ENCODE data around the gene LRMDA. TPM values are rescaled to one million over a fixed set of nuclear protein-coding genes. Genes with fewer than 3 reads are reported as not detected.

The LRMDA gene
- total and polyA plus RNA-seq, 2 donors = 7.9 to 17.7 TPM

GRCh38 chr10:76017026-76017732, 585.8 kb downstream of the LRMDA start:
- 93% methylated on average over 14 of the region's 14 CpGs for WGBS
- Histone ChIP-seq H3K27ac (ENCODE audit: low read depth) (no peak overlapping the region), H3K4me1 (ENCODE audit: insufficient read depth) (no peaks in the 10 kb centered on the region), H3K4me3 (ENCODE audit: low read depth, low read length) (no peak overlapping the region), H3K36me3 (ENCODE audit: insufficient read depth) (no peaks in the 10 kb centered on the region)
- DNase-seq (ENCODE audit: extremely low spot score) = no peak

GRCh38 chr10:76017733-76018433, 586.5 kb downstream of the LRMDA start:
- no peak overlapping the region for H3K27ac ChIP-seq (ENCODE audit: low read depth)
- H3K4me3 ChIP-seq (ENCODE audit: low read depth, low read length) = no peak overlapping the region
- DNase-seq (ENCODE audit: extremely low spot score) = no peak
- no peaks in the 10 kb centered on the region for H3K36me3 ChIP-seq (ENCODE audit: insufficient read depth)
- H3K4me1 ChIP-seq (ENCODE audit: insufficient read depth) = no peaks in the 10 kb centered on the region
- WGBS = 53% methylated on average over 6 of the region's 6 CpGs

- no peaks in the 10 kb centered on the region for H3K4me1 ChIP-seq (ENCODE audit: insufficient read depth)
- no peak overlapping the region for H3K4me3 ChIP-seq (ENCODE audit: low read depth, low read length)
- H3K36me3 ChIP-seq (ENCODE audit: insufficient read depth) = no peaks in the 10 kb centered on the region
- no peak for DNase-seq (ENCODE audit: extremely low spot score)
- WGBS = over 99% methylated on average over 2 of the region's 2 CpGs
- no peak overlapping the region for H3K27ac ChIP-seq (ENCODE audit: low read depth)
Observed at GRCh38 chr10:76020630-76021029, 589.2 kb downstream of the LRMDA start.

- no peak overlapping the region for H3K27ac ChIP-seq (ENCODE audit: low read depth)
- DNase-seq (ENCODE audit: extremely low spot score) = no peak
- H3K36me3 ChIP-seq (ENCODE audit: insufficient read depth) = no peaks in the 10 kb centered on the region
- no peak overlapping the region for H3K4me3 ChIP-seq (ENCODE audit: low read depth, low read length)
- WGBS = 84% methylated on average over 1 of the region's 1 CpG
- H3K4me1 ChIP-seq (ENCODE audit: insufficient read depth) = no peaks in the 10 kb centered on the region
Observed at GRCh38 chr10:76021398-76021797, 590.0 kb downstream of the LRMDA start.

- WGBS = 84% methylated on average over 2 of the region's 2 CpGs
- no peaks in the 10 kb centered on the region for H3K36me3 ChIP-seq (ENCODE audit: insufficient read depth)
- H3K4me1 ChIP-seq (ENCODE audit: insufficient read depth) = no peaks in the 10 kb centered on the region
- no peak for DNase-seq (ENCODE audit: extremely low spot score)
- H3K27ac ChIP-seq (ENCODE audit: low read depth) = no peak overlapping the region
- no peak overlapping the region for H3K4me3 ChIP-seq (ENCODE audit: low read depth, low read length)
Observed at GRCh38 chr10:76022366-76022765, 590.9 kb downstream of the LRMDA start.

- DNase-seq (ENCODE audit: extremely low spot score) = no peak
- H3K36me3 ChIP-seq (ENCODE audit: insufficient read depth) = no peaks in the 10 kb centered on the region
- no peaks in the 10 kb centered on the region for H3K4me1 ChIP-seq (ENCODE audit: insufficient read depth)
- WGBS = 86% methylated on average over 7 of the region's 7 CpGs
- H3K4me3 ChIP-seq (ENCODE audit: low read depth, low read length) = no peak overlapping the region
- H3K27ac ChIP-seq (ENCODE audit: low read depth) = no peak overlapping the region
Observed at GRCh38 chr10:76023007-76023406, 591.6 kb downstream of the LRMDA start.

GRCh38 chr10:76024460-76025123, 593.2 kb downstream of the LRMDA start:
- H3K36me3 ChIP-seq (ENCODE audit: insufficient read depth) = no peaks in the 10 kb centered on the region
- H3K4me1 ChIP-seq (ENCODE audit: insufficient read depth) = no peaks in the 10 kb centered on the region
- no peak overlapping the region for H3K4me3 ChIP-seq (ENCODE audit: low read depth, low read length)
- no peak for DNase-seq (ENCODE audit: extremely low spot score)
- no peak overlapping the region for H3K27ac ChIP-seq (ENCODE audit: low read depth)
- WGBS = 92% methylated on average over 15 of the region's 15 CpGs

GRCh38 chr10:76025124-76025477, 593.7 kb downstream of the LRMDA start:
- H3K36me3 ChIP-seq (ENCODE audit: insufficient read depth) = no peaks in the 10 kb centered on the region
- no peak overlapping the region for H3K27ac ChIP-seq (ENCODE audit: low read depth)
- 94% methylated on average over 3 of the region's 3 CpGs for WGBS
- DNase-seq (ENCODE audit: extremely low spot score) = no peak
- H3K4me1 ChIP-seq (ENCODE audit: insufficient read depth) = no peaks in the 10 kb centered on the region
- no peak overlapping the region for H3K4me3 ChIP-seq (ENCODE audit: low read depth, low read length)

- no peaks in the 10 kb centered on the region for H3K4me1 ChIP-seq (ENCODE audit: insufficient read depth)
- WGBS = 96% methylated on average over 2 of the region's 2 CpGs
- no peak for DNase-seq (ENCODE audit: extremely low spot score)
Observed at GRCh38 chr10:76026176-76026771, 594.9 kb downstream of the LRMDA start.

GRCh38 chr10:76026905-76027304, 595.5 kb downstream of the LRMDA start:
- no peak for DNase-seq (ENCODE audit: extremely low spot score)
- 99% methylated on average over 1 of the region's 1 CpG for WGBS
- H3K27ac ChIP-seq (ENCODE audit: low read depth) = no peak overlapping the region
- H3K4me3 ChIP-seq (ENCODE audit: low read depth, low read length) = no peak overlapping the region
- H3K4me1 ChIP-seq (ENCODE audit: insufficient read depth) = no peaks in the 10 kb centered on the region
- H3K36me3 ChIP-seq (ENCODE audit: insufficient read depth) = no peaks in the 10 kb centered on the region

More at GRCh38 chr10:76026176-76026771, 594.9 kb downstream of the LRMDA start:
- Histone ChIP-seq H3K27ac (ENCODE audit: low read depth) (no peak overlapping the region), H3K4me3 (ENCODE audit: low read depth, low read length) (no peak overlapping the region), H3K36me3 (ENCODE audit: insufficient read depth) (no peaks in the 10 kb centered on the region)

GRCh38 chr10:76029782-76030181, 598.4 kb downstream of the LRMDA start:
- Histone ChIP-seq H3K4me1 (ENCODE audit: insufficient read depth) (no peaks in the 10 kb centered on the region), H3K27ac (ENCODE audit: low read depth) (no peak overlapping the region), H3K36me3 (ENCODE audit: insufficient read depth) (no peaks in the 10 kb centered on the region), H3K4me3 (ENCODE audit: low read depth, low read length) (no peak overlapping the region)
- DNase-seq (ENCODE audit: extremely low spot score) = no peak
- WGBS = 97% methylated on average over 4 of the region's 4 CpGs

GRCh38 chr10:76031099-76031498, 599.7 kb downstream of the LRMDA start:
- no peak overlapping the region for H3K4me3 ChIP-seq (ENCODE audit: low read depth, low read length)
- no peaks in the 10 kb centered on the region for H3K36me3 ChIP-seq (ENCODE audit: insufficient read depth)
- WGBS = 88% methylated on average over 2 of the region's 2 CpGs

GRCh38 chr10:76031769-76032699, 600.6 kb downstream of the LRMDA start:
- Histone ChIP-seq H3K4me3 (ENCODE audit: low read depth, low read length) (no peak overlapping the region), H3K4me1 (ENCODE audit: insufficient read depth) (no peaks in the 10 kb centered on the region), H3K36me3 (ENCODE audit: insufficient read depth) (no peaks in the 10 kb centered on the region), H3K27ac (ENCODE audit: low read depth) (no peak overlapping the region)
- DNase-seq (ENCODE audit: extremely low spot score) = no peak
- 95% methylated on average over 14 of the region's 14 CpGs for WGBS

More at GRCh38 chr10:76031099-76031498, 599.7 kb downstream of the LRMDA start:
- DNase-seq (ENCODE audit: extremely low spot score) = no peak
- no peaks in the 10 kb centered on the region for H3K4me1 ChIP-seq (ENCODE audit: insufficient read depth)
- H3K27ac ChIP-seq (ENCODE audit: low read depth) = no peak overlapping the region

Data from urinary bladder (tissue), 4 donors.